ENCODE data around the gene PTMS. TPM values are rescaled to one million over a fixed set of nuclear protein-coding genes. Genes with fewer than 3 reads are reported as not detected.

PTMS gene
- total RNA-seq, 1 experiment from 2014 or later, result 89.9 TPM

- H3K27me3 ChIP-seq, result no peaks in the 10 kb centered on the region
- no peaks in the 10 kb centered on the region for H3K9me3 ChIP-seq (replicated peaks)
- DNase-seq, result no peak
- H3K27ac ChIP-seq, result no peak overlapping the region
- H3K36me3 ChIP-seq, result no peaks in the 10 kb centered on the region
- peaks cover 5% of the 10 kb centered on the region; the same call in 1 of the 2 replicates for H3K4me1 ChIP-seq
- no peak overlapping the region for H3K4me3 ChIP-seq
Measured at GRCh38 chr12:6772726-6773589, 6.8 kb downstream of the PTMS start.

GRCh38 chr12:6773590-6774351, 7.6 kb downstream of the PTMS start:
- Histone ChIP-seq H3K9me3 (replicated peaks) (no peaks in the 10 kb centered on the region), H3K27me3 (no peaks in the 10 kb centered on the region), H3K36me3 (no peaks in the 10 kb centered on the region), H3K27ac (no peak overlapping the region), H3K4me3 (no peak overlapping the region), H3K4me1 (0 out of 2 replicates have a peak, but pooled peaks cover 5% of the 10 kb centered on the region)
- DNase-seq, result no peak

DNA sequence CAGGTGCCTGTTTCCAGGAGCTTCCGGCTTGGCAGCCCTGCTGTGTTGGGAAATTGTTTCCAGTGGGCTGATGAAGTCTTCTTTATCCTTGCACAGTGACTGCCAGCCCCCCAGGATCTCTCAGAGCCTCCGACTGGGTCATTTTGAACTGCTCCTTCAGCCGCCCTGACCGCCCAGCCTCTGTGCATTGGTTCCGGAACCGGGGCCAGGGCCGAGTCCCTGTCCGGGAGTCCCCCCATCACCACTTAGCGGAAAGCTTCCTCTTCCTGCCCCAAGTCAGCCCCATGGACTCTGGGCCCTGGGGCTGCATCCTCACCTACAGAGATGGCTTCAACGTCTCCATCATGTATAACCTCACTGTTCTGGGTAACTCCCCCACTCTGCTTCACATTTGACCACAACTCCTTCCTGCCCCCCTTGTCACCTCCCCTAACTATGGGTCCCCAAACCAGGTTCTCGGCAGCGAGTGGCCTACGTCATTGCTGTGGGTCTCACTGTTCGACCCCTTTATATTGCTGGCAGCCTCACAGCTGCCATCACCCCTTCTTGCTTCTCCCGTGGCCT, 8.4 kb downstream of the PTMS start:
- 0 out of 2 replicates have a peak, but pooled peaks cover 4% of the 10 kb centered on the region for H3K4me1 ChIP-seq
- no peak overlapping the region for H3K27ac ChIP-seq
- no peaks in the 10 kb centered on the region for H3K36me3 ChIP-seq
- no peak overlapping the region for H3K4me3 ChIP-seq
- no peaks in the 10 kb centered on the region for H3K9me3 ChIP-seq (replicated peaks)
- DNase-seq, result no peak
- H3K27me3 ChIP-seq, result no peaks in the 10 kb centered on the region

DNA sequence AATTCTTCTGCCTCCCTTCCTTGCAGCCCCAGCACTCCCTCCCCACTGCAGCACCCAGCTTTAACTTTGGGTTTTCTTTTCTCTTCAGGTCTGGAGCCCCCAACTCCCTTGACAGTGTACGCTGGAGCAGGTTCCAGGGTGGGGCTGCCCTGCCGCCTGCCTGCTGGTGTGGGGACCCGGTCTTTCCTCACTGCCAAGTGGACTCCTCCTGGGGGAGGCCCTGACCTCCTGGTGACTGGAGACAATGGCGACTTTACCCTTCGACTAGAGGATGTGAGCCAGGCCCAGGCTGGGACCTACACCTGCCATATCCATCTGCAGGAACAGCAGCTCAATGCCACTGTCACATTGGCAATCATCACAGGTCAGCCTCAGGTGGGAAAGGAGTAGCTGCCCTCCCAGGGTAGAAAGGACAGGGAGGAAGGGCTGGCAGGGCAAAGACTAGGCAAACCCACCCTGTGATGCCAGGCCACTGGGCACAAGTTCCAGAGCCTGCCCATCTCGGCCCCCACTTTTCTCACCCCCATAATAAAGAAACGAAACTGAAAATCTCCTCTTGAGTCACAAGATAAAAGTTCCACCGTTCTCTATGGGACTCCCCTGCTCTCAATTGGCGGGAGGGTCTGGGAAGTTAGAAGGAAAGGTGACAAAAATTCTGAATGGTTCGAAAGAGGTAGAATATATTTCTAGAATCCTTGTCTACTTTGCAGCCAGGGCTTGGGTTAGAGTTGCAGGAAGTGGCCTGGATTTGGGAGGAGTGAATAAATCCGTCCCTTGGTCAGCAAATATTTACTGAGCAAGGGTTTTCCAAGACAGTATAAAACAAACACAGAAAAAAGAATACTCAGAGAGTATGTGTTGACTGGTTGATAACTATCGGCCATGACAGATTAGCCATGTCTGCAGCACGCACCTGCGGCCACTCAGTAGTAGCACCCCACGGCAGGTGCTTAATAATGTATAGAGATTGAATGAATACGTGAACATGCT, 9.3 kb downstream of the PTMS start:
- Histone ChIP-seq H3K36me3 (no peaks in the 10 kb centered on the region), H3K27me3 (no peaks in the 10 kb centered on the region), H3K27ac (no peak overlapping the region), H3K4me1 (0 out of 2 replicates have a peak, but pooled peaks cover 4% of the 10 kb centered on the region), H3K9me3 (replicated peaks) (no peaks in the 10 kb centered on the region), H3K4me3 (no peak overlapping the region)
- DNase-seq, result no peak

DNA sequence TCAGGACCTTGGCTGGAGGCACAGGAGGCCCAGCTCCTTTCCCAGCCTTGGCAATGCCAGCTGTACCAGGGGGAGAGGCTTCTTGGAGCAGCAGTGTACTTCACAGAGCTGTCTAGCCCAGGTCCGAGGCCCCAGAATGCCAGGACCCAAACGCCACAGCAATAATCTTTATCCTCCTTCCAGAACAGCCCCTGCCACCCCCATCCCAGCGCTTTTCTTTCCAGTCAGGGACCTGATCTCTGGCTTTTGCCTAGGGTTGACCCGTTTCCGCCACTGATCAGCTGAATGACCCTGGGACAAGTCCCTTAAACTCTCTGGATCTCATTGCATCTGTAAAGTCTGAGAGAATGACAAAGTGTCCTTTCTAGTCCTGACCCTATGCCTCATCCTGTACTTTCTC, 11.2 kb downstream of the PTMS start:
- Histone ChIP-seq H3K27ac (no peak overlapping the region), H3K27me3 (no peaks in the 10 kb centered on the region), H3K4me1 (0 out of 2 replicates have a peak, but pooled peaks cover 4% of the 10 kb centered on the region), H3K4me3 (no peak overlapping the region), H3K9me3 (replicated peaks) (no peaks in the 10 kb centered on the region), H3K36me3 (no peaks in the 10 kb centered on the region)
- DNase-seq, result no peak

DNA sequence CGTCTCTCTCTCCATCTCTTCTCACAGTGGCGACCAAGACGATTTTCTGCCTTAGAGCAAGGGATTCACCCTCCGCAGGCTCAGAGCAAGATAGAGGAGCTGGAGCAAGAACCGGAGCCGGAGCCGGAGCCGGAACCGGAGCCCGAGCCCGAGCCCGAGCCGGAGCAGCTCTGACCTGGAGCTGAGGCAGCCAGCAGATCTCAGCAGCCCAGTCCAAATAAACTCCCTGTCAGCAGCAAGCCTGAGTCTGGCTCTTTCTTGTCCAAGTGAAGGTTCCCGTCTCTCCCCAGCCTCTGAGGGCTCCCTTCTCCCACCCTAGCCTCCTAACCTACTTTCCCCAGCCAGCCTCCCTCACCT, 12.0 kb downstream of the PTMS start:
- Histone ChIP-seq H3K4me1 (0 out of 2 replicates have a peak, but pooled peaks cover 4% of the 10 kb centered on the region), H3K9me3 (replicated peaks) (no peaks in the 10 kb centered on the region), H3K4me3 (peak overlapping the region; percentile 47), H3K27ac (no peak overlapping the region), H3K27me3 (no peaks in the 10 kb centered on the region), H3K36me3 (no peaks in the 10 kb centered on the region)
- DNase-seq, result peak in 1 of 2 experiments; percentile 21

DNA sequence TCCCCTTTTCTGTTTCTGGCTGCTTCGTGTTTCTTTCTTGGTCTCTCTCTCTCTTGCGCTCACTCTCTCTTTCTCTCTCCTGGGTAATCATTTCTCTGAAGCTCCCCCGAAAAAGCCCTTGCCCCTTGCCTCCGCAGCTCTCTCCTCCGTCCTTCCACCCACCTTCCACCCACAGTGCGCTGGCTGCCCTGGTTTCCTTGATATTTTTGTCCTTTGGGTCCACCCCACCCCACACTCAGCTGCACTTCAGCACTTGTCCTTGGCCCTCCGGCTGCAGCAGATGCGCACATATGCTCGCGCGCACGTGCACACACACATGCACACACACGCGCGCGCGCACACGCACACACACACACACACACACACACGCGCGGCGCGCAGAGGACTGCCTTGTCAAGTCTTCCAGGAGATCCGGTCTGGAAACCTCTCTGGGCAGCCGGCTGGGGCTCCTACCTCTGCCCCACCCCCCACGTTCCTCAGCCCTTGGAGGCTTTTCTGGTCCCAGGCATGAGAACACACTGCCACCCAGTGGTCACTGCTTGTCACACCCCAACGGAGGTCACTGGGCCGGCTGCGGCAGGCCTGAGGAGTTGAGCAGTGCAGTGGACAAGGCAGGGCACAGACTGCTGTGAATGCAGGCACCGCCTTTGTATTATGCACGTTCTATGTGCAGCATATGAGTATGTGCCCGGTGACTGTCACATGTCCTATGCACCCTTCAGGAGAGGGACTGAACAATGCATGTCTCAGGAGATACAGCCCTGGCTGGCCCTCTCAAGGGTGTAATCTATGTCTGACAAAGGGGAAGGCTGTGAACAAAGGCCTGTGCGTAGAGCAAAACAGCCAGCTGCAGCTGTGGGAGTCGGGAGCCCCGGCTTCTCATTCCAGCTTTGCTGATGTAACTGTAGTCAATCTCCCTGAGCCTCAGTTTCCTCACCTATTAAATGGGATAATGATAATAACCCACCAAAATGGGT, 12.7 kb downstream of the PTMS start:
- Histone ChIP-seq H3K9me3 (replicated peaks) (no peaks in the 10 kb centered on the region), H3K27ac (no peak overlapping the region), H3K4me1 (peaks cover 4% of the 10 kb centered on the region; the same call in 1 of the 2 replicates), H3K4me3 (peak overlapping the region; percentile 47), H3K27me3 (no peaks in the 10 kb centered on the region), H3K36me3 (no peaks in the 10 kb centered on the region)
- DNase-seq, result peak; percentile 94 to 98

DNA sequence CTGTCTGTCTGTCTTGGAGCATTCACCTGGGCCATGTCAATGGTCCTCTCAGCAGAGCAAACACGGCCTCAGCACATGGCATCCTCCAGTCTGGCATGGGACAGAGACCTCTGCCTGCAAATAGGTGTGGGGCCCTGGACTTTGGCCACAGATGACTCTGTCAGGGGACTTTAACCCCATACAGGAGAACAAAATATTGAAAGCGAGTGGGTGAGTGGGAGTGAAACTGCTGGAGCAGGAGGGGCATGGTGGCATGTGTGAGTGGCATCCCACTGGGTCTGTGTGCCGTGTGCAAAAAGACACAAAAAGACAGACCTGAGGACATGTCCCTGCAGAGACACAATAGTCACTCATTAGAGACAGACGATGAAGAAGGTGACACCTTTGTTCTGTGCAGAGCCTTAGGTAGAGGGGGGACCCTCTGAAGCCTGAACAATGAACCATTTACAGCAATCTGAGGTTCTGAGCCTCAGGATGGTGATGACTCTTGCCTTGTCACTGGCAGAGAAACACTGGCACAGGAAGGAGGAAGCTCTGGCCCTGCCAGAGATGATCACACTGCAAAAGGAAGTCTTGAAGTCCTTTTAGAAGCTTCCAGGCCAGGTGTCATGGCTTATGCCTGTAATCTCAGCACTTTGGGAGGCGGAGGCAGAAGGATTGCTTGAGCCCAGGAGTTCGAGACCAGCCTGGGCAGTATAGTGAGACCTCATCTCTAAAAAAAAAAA, 13.7 kb downstream of the PTMS start:
- Histone ChIP-seq H3K27me3 (no peaks in the 10 kb centered on the region), H3K4me1 (peaks cover 12% of the 10 kb centered on the region; the same call in 1 of the 2 replicates), H3K36me3 (no peaks in the 10 kb centered on the region), H3K4me3 (no peak overlapping the region), H3K27ac (no peak overlapping the region), H3K9me3 (replicated peaks) (no peaks in the 10 kb centered on the region)
- no peak for DNase-seq

DNA sequence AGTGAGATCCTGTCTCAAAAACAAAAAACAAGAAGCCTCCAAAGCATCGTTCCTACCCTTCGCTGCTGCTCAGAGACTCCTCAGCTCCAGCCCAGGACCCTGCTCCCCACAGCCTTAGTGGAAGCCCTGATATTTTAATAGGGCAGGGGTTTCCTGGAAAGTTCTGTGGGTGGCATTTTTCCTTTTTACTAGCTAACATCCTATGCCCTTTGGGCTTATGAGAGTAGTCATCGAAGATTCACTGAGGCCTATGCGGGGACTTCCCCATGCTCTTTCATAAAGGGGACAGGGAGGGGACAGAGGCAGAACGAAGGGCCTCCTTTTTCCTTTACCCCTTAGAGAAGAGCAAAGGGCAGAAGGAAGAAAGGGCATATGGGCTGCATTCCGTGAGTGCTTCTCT, 14.4 kb downstream of the PTMS start:
- Histone ChIP-seq H3K36me3 (no peaks in the 10 kb centered on the region), H3K27me3 (no peaks in the 10 kb centered on the region), H3K4me3 (no peak overlapping the region), H3K9me3 (replicated peaks) (no peaks in the 10 kb centered on the region), H3K27ac (no peak overlapping the region), H3K4me1 (peaks cover 12% of the 10 kb centered on the region; the same call in 1 of the 2 replicates)
- no peak for DNase-seq

GRCh38 chr12:6782119-6782518, 16.0 kb downstream of the PTMS start:
- Histone ChIP-seq H3K27ac (no peak overlapping the region), H3K4me1 (peaks cover 12% of the 10 kb centered on the region; the same call in 1 of the 2 replicates), H3K36me3 (no peaks in the 10 kb centered on the region), H3K4me3 (no peak overlapping the region), H3K27me3 (no peaks in the 10 kb centered on the region), H3K9me3 (replicated peaks) (no peaks in the 10 kb centered on the region)
- DNase-seq, result no peak

GRCh38 chr12:6782850-6783566, 16.8 kb downstream of the PTMS start:
- no peak for DNase-seq
- Histone ChIP-seq H3K36me3 (no peaks in the 10 kb centered on the region), H3K27me3 (no peaks in the 10 kb centered on the region), H3K4me1 (peaks cover 12% of the 10 kb centered on the region; the same call in 1 of the 2 replicates), H3K9me3 (replicated peaks) (no peaks in the 10 kb centered on the region), H3K27ac (no peak overlapping the region), H3K4me3 (no peak overlapping the region)

DNA sequence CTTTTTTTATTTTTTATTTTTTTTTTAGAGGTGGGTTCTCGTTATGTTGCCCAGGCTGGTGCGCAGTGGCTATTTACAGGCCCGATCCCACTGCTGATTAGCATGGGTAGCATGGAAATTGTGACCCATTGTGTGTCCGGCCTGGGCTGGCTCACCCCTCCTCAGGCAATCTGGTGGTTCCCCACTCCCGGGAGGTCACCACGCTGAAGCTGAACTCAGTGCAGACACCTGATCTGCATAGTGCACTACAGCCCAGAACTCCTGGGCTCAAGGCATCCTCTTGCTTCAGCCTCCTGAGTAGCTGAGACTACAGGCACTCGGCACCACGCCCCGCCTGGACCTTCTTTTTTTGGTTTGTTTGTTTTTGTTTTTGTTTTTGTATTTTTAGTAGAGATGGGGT, 17.7 kb downstream of the PTMS start:
- no peaks in the 10 kb centered on the region for H3K27me3 ChIP-seq
- H3K36me3 ChIP-seq, result no peaks in the 10 kb centered on the region
- peaks cover 9% of the 10 kb centered on the region; the same call in 1 of the 2 replicates for H3K4me1 ChIP-seq
- H3K27ac ChIP-seq, result no peak overlapping the region
- H3K4me3 ChIP-seq, result no peak overlapping the region
- H3K9me3 ChIP-seq (replicated peaks), result no peaks in the 10 kb centered on the region
- DNase-seq, result no peak
